Activated CD8-positive, alpha-beta T cell treated with anti-CD3 and anti-CD28 coated beads for 36 hours (primary cell): ENCODE results near the gene BEST2. TPM values are rescaled to one million over a fixed set of nuclear protein-coding genes. Genes with fewer than 3 reads are reported as not detected.
A peak's percentile ranks its signal among the peaks of the same experiment; 100 is the strongest.

ENCODE experiments used
- ATAC-seq: fragments of 200-7000 bp; cut with Tn5 transposase; one replicate; pipeline ENCODE4 v1.10.0; 2021; ENCODE audit warnings: mild to moderate bottlenecking, moderate library complexity
- CTCF ChIA-PET: fragments of 350-600 bp; sonication (Branson Sonifier 250); formaldehyde crosslinking; loops from one replicate; lab custom pipeline; 2021; ENCODE audit warnings: antibody characterized with exemption; lab: Charles Lee
- POLR2A ChIA-PET: fragments of 350-600 bp; sonication (Branson Sonifier 250); formaldehyde crosslinking; loops from one replicate; lab custom pipeline; 2021; ENCODE audit warnings: antibody characterized with exemption; lab: Charles Lee
- DNase-seq: peaks from one replicate; pipeline ENCODE4 v3.0.0-alpha.2; 2020
- H3K27ac Mint-ChIP-seq: one replicate; pipeline ENCODE4 v1.8.0; 2021; ENCODE audit warnings: mild to moderate bottlenecking, mixed read lengths
- H3K27me3 Mint-ChIP-seq: one replicate; pipeline ENCODE4 v1.8.0; 2021; ENCODE audit warnings: mixed read lengths
- H3K36me3 Mint-ChIP-seq: one replicate; pipeline ENCODE4 v1.8.0; 2021; ENCODE audit warnings: low read depth, mixed read lengths
- H3K4me1 Mint-ChIP-seq: one replicate; pipeline ENCODE4 v1.8.0; 2021; ENCODE audit warnings: low read depth, mixed read lengths
- H3K4me3 Mint-ChIP-seq: one replicate; pipeline ENCODE4 v1.8.0; 2021; ENCODE audit warnings: mild to moderate bottlenecking, moderate library complexity, mixed read lengths
- H3K9me3 Mint-ChIP-seq: one replicate; pipeline ENCODE4 v1.8.0; 2021; ENCODE audit warnings: mixed read lengths
- CTCF ChIP-seq: fragments of 200-600 bp; IDR thresholded peaks from one replicate; pipeline ENCODE4 v1.8.0; 2022; ENCODE audit warnings: antibody characterized with exemption, mild to moderate bottlenecking
- intact Hi-C: fragments of 100-400 bp; cut with micrococcal nuclease; formaldehyde crosslinking; loops from one replicate; pipeline ENCODE4 v1.10.0; 2022
- total RNA-seq, 2 experiments: library from RNA; stranded (reverse); gene quantifications; one replicate each; pipeline ENCODE4 v1.2.3, GENCODE V29; 2021

The BEST2 gene
- total RNA-seq, 2 experiments from 2014 or later, result not detected

- TF ChIP-seq CTCF, result no peak
- no peak for DNase-seq
- ATAC-seq, result no peak
- H3K27ac Mint-ChIP-seq, result no peak overlapping the region
- intact Hi-C loops, result loop anchor here (5.0 kb wide), 1 partner anchor 83 kb away; no protein-coding TSS in a partner anchor
- H3K9me3 Mint-ChIP-seq, result no peaks in the 10 kb centered on the region
- CTCF ChIA-PET, result interaction anchor here (1.0 to 17.4 kb wide), 13 partner anchors 9 to 86 kb away, joined by 3 to 480 read pairs (median 5); partner anchors contain the start of genes FBXW9, JUNB, PRDX2 and RNASEH2A
- H3K27me3 Mint-ChIP-seq, result no peaks in the 10 kb centered on the region
- peaks cover 4% of the 10 kb centered on the region for H3K4me1 Mint-ChIP-seq
- H3K36me3 Mint-ChIP-seq, result peaks cover 2% of the 10 kb centered on the region
- POLR2A ChIA-PET, result interaction anchor here (1.4 to 3.0 kb wide), 3 partner anchors 29 to 68 kb away, joined by 4 to 10 read pairs (median 9); partner anchors contain the start of genes PRDX2 and THSD8
- H3K4me3 Mint-ChIP-seq, result no peak overlapping the region
These were observed 13.1 kb downstream of the BEST2 start for GRCh38 chr19:12764698-12765097.

DNA sequence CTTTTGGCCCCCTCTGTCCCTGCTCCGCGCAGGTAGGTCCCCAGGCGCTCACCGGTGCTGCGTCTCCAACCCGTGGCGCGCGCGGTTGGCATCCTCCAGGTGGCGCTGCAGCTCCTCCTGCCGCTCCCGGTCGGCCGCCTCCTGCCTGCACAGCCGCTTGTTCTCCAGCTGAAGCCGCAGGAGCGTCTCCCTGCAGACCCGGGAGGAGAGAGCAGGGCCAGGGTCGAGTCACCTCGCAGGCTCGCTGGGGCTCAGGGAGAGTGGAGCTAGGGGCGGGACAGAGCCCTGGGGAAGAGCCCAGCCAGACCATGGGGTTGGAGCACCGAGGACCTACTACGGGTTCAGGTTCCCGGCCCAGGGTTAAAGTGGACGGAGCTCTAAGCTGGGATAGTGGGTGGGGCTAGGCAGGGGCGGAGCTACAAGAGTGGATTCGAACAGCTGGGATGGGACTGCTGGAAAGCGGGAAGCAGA lies 14.5 kb downstream of the BEST2 start:
- no peaks in the 10 kb centered on the region for H3K27me3 Mint-ChIP-seq
- CTCF ChIA-PET, result interaction anchor here (0.5 to 17.4 kb wide), 27 partner anchors 9 to 199 kb away, joined by 3 to 480 read pairs (median 5); partner anchors contain the start of genes DNASE2, HOOK2, JUNB and PRDX2
- no peak overlapping the region for H3K4me3 Mint-ChIP-seq
- H3K27ac Mint-ChIP-seq, result no peak overlapping the region
- H3K9me3 Mint-ChIP-seq, result no peaks in the 10 kb centered on the region
- peak; percentile 81 for DNase-seq
- H3K36me3 Mint-ChIP-seq, result peaks cover 2% of the 10 kb centered on the region
- TF ChIP-seq CTCF, result peak; percentile 69
- ATAC-seq, result peak; percentile 61
- H3K4me1 Mint-ChIP-seq, result peaks cover 3% of the 10 kb centered on the region
- POLR2A ChIA-PET, result interaction anchor here (0.8 to 3.0 kb wide), 6 partner anchors 9 to 36 kb away, joined by 4 to 10 read pairs (median 4); partner anchors contain the start of genes HOOK2, JUNB, PRDX2 and THSD8
- intact Hi-C loops, result no loop called here

- Mint-ChIP-seq H3K4me1 (peaks cover 3% of the 10 kb centered on the region), H3K27ac (no peak overlapping the region), H3K4me3 (no peak overlapping the region), H3K9me3 (no peaks in the 10 kb centered on the region), H3K27me3 (no peaks in the 10 kb centered on the region), H3K36me3 (peaks cover 2% of the 10 kb centered on the region)
- ChIA-PET CTCF (interaction anchor here (1.0 to 17.4 kb wide), 9 partner anchors 10 to 110 kb away, joined by 3 to 480 read pairs (median 5); partner anchors contain the start of genes JUNB, PRDX2, RTBDN and THSD8), POLR2A (interaction anchor here (0.6 to 3.0 kb wide), 5 partner anchors 11 to 35 kb away, joined by 3 to 9 read pairs (median 3); partner anchors contain the start of genes JUNB, PRDX2 and THSD8)
- TF ChIP-seq CTCF, result no peak
- ATAC-seq (no peak), DNase-seq (no peak)
- intact Hi-C loops, result no loop called here
These were observed 15.6 kb downstream of the BEST2 start for GRCh38 chr19:12767150-12767549.

- ChIA-PET CTCF (interaction anchor here (1.0 to 17.4 kb wide), 6 partner anchors 10 to 109 kb away, joined by 3 to 480 read pairs (median 21); partner anchors contain the start of genes JUNB, PRDX2 and THSD8), POLR2A (interaction anchor here (0.6 to 0.8 kb wide), 4 partner anchors 11 to 29 kb away, joined by 3 read pairs; partner anchors contain the start of gene JUNB)
- intact Hi-C loops, result no loop called here
- ATAC-seq (no peak), DNase-seq (no peak)
- Mint-ChIP-seq H3K4me1 (peaks cover 3% of the 10 kb centered on the region), H3K4me3 (no peak overlapping the region), H3K27ac (no peak overlapping the region), H3K9me3 (no peaks in the 10 kb centered on the region), H3K27me3 (no peaks in the 10 kb centered on the region), H3K36me3 (peaks cover 2% of the 10 kb centered on the region)
- TF ChIP-seq CTCF, result no peak
These were observed 16.1 kb downstream of the BEST2 start for GRCh38 chr19:12767666-12768065.

DNA sequence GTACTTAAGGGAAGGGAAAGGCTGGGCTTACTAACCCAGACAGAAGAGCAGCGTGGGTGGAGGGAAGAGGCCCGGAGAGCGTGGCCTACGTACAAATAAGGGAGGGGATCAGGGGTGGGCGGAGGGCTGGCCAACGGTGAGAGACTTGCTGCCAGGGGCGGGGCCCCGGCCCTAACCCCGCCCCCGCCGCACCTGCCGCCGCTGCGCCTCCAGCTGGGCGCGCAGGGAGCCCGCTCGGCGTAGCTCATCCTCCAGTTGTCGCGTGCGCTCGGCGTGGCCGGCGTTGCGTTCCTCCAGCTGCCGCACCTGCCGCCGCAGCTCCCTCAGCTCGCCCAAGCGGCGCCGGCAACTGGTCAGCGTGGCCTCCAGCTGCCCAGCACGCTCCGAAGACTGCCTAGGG lies 18.1 kb downstream of the BEST2 start:
- no peaks in the 10 kb centered on the region for H3K27me3 Mint-ChIP-seq
- ChIA-PET CTCF (interaction anchor here (0.6 to 17.4 kb wide), 5 partner anchors 9 to 78 kb away, joined by 3 to 480 read pairs (median 10); partner anchors contain the start of genes JUNB, PRDX2, RNASEH2A and THSD8), POLR2A (interaction anchor here (0.8 kb wide), 1 partner anchor 25 kb away, joined by 4 read pairs; no protein-coding TSS in a partner anchor)
- H3K4me3 Mint-ChIP-seq, result peak overlapping the region; percentile 49
- ATAC-seq (peak; percentile 91), DNase-seq (peak; percentile 84)
- H3K27ac Mint-ChIP-seq, result no peak overlapping the region
- intact Hi-C loops, result no loop called here
- no peak for TF ChIP-seq CTCF
- H3K36me3 Mint-ChIP-seq, result peaks cover 2% of the 10 kb centered on the region
- H3K4me1 Mint-ChIP-seq, result peaks cover 12% of the 10 kb centered on the region
- H3K9me3 Mint-ChIP-seq, result no peaks in the 10 kb centered on the region
